22Rv1 (cell line): Measurements from ENCODE around the gene CCDC159.

ENCODE experiments used
- CTCF ChIP-seq: fragments of 450-650 bp; IDR thresholded peaks from 2 replicates; pipeline ENCODE4 v1.5.1; 2017; ENCODE audit warnings: mild to moderate bottlenecking
- ZFX ChIP-seq: fragments of 450-650 bp; IDR thresholded peaks from 2 replicates; pipeline ENCODE4 v1.6.1; 2017; ENCODE audit warnings: antibody characterized with exemption, borderline replicate concordance

DNA sequence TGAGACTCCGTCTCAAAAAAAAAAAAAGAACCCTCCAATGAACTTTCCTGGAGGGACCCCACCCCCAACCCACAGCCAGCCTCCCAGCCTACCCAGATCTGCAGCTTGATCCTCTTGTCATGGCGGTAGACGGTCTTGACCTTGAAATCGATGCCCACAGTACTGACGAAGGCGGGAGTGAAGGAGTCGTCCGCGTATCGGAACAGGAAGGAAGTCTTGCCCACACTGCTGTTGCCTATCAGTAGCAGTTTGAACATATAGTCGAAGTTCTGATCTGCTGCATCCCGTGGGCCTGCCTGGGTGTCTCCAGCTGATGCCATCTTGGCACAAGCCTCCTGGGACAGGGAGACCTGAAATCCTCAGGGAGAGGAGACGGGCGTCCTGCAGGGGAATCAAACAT is 9.2 kb upstream of the CCDC159 start:
- TF ChIP-seq CTCF (no peak), ZFX (no peak)
